KMS-11 (cell line): ENCODE measurements around the gene SEPHS2.
"Not testable (repeated sequence)": the region's sequence is repeated elsewhere in the genome, so short reads cannot be mapped to it uniquely, and the experiment has no call there.

Source experiments
- H2AFZ ChIP-seq: fragments of 200-600 bp; sonication (generic); 2 replicates; pipeline ENCODE4 v1.6.1; 2016; ENCODE audit warnings: antibody characterized with exemption, mixed run types, low read depth
- H3K27ac ChIP-seq: fragments of 200-600 bp; sonication (generic); 2 replicates; pipeline ENCODE4 v1.6.1; 2016; ENCODE audit warnings: mild to moderate bottlenecking, mixed run types
- H3K27me3 ChIP-seq: fragments of 200-600 bp; sonication (generic); 2 replicates; pipeline ENCODE4 v1.6.1; 2017; ENCODE audit warnings: mild to moderate bottlenecking, low read depth, mixed run types, moderate library complexity; ENCODE audit not compliant: insufficient read depth
- H3K36me3 ChIP-seq: fragments of 200-600 bp; sonication (generic); 2 replicates; pipeline ENCODE4 v1.6.1; 2017; ENCODE audit warnings: mild to moderate bottlenecking, mixed run types; ENCODE audit not compliant: insufficient read depth
- H3K4me1 ChIP-seq: fragments of 200-600 bp; sonication (generic); 2 replicates; pipeline ENCODE4 v1.6.1; 2016; ENCODE audit warnings: mild to moderate bottlenecking, low read depth, mixed run types; ENCODE audit not compliant: poor library complexity, severe bottlenecking
- H3K4me2 ChIP-seq: fragments of 200-600 bp; sonication (generic); 2 replicates; pipeline ENCODE4 v1.7.0; 2016; ENCODE audit warnings: mild to moderate bottlenecking, mixed run types
- H3K4me3 ChIP-seq: fragments of 200-600 bp; sonication (generic); IDR thresholded peaks from 2 replicates; pipeline ENCODE4 v1.6.1; 2017; ENCODE audit warnings: low read depth, low read length, mixed read lengths; ENCODE audit not compliant: insufficient read depth
- H3K79me2 ChIP-seq: fragments of 200-600 bp; sonication (generic); 2 replicates; pipeline ENCODE4 v1.6.1; 2016; ENCODE audit warnings: low read depth, mixed run types; ENCODE audit not compliant: insufficient read depth
- H3K9ac ChIP-seq: fragments of 200-600 bp; sonication (generic); 2 replicates; pipeline ENCODE4 v1.6.1; 2016; ENCODE audit warnings: mild to moderate bottlenecking, mixed run types
- H4K20me1 ChIP-seq: fragments of 200-600 bp; sonication (generic); 2 replicates; pipeline ENCODE4 v1.6.1; 2016; ENCODE audit warnings: mild to moderate bottlenecking, mixed run types; ENCODE audit not compliant: insufficient read depth
- CTCF ChIP-seq: fragments of 200-600 bp; sonication (generic); conservative IDR thresholded peaks from 2 replicates; pipeline ENCODE4 v1.6.1; 2017; ENCODE audit warnings: low read depth, mild to moderate bottlenecking, antibody characterized with exemption, low read length, moderate library complexity, mixed read lengths

Gene SEPHS2

GRCh38 chr16:30484887-30485286 is 39.2 kb upstream of the SEPHS2 start:
- Histone ChIP-seq H3K4me2 (no peak overlapping the region), H3K4me3 (no peak overlapping the region), H3K4me1 (no peaks in the 10 kb centered on the region), H4K20me1 (no peaks in the 10 kb centered on the region), H3K27ac (no peak overlapping the region), H3K27me3 (no peaks in the 10 kb centered on the region), H3K79me2 (no peaks in the 10 kb centered on the region), H3K9ac (no peak overlapping the region), H3K36me3 (no peaks in the 10 kb centered on the region), H2AFZ (no peak overlapping the region)
- no peak for TF ChIP-seq CTCF

GRCh38 chr16:30482366-30482765 is 36.7 kb upstream of the SEPHS2 start:
- TF ChIP-seq CTCF: no peak
- Histone ChIP-seq H3K9ac (no peak overlapping the region), H3K4me1 (no peaks in the 10 kb centered on the region), H2AFZ (no peak overlapping the region), H3K36me3 (no peaks in the 10 kb centered on the region), H3K79me2 (no peaks in the 10 kb centered on the region), H3K4me3 (no peak overlapping the region), H3K27me3 (no peaks in the 10 kb centered on the region), H3K27ac (no peak overlapping the region), H4K20me1 (no peaks in the 10 kb centered on the region), H3K4me2 (no peak overlapping the region)

- Histone ChIP-seq H3K79me2 (no peaks in the 10 kb centered on the region), H3K4me2 (no peak overlapping the region), H3K4me1 (no peaks in the 10 kb centered on the region), H3K4me3 (no peak overlapping the region), H3K9ac (no peak overlapping the region), H4K20me1 (no peaks in the 10 kb centered on the region), H2AFZ (no peak overlapping the region), H3K36me3 (no peaks in the 10 kb centered on the region), H3K27ac (no peak overlapping the region), H3K27me3 (no peaks in the 10 kb centered on the region)
- TF ChIP-seq CTCF: no peak
Observed at GRCh38 chr16:30481381-30481780, 35.7 kb upstream of the SEPHS2 start.

- H3K4me1 ChIP-seq: no peaks in the 10 kb centered on the region
- H3K4me2 ChIP-seq: no peak overlapping the region
- H3K27me3 ChIP-seq: no peaks in the 10 kb centered on the region
- no peak overlapping the region for H3K9ac ChIP-seq
- H2AFZ ChIP-seq: no peak overlapping the region
- no peak overlapping the region for H3K27ac ChIP-seq
- no peak overlapping the region for H3K4me3 ChIP-seq
- no peaks in the 10 kb centered on the region for H3K36me3 ChIP-seq
- no peak for TF ChIP-seq CTCF
- H4K20me1 ChIP-seq: no peaks in the 10 kb centered on the region
- no peaks in the 10 kb centered on the region for H3K79me2 ChIP-seq
Observed at GRCh38 chr16:30478766-30479478, 33.2 kb upstream of the SEPHS2 start.

GRCh38 chr16:30477773-30478172 is 32.1 kb upstream of the SEPHS2 start:
- H4K20me1 ChIP-seq, H3K36me3 ChIP-seq, H3K9ac ChIP-seq, H2AFZ ChIP-seq, H3K4me1 ChIP-seq, H3K27ac ChIP-seq, H3K4me3 ChIP-seq, H3K79me2 ChIP-seq, H3K27me3 ChIP-seq, H3K4me2 ChIP-seq: not testable (repeated sequence)
